MM.1S (cell line): ENCODE measurements around the gene FARP1.

Experiments used
- DNase-seq: peaks from one replicate; pipeline ENCODE4 v3.0.0-alpha.2; 2015
- H2AFZ ChIP-seq: fragments of 300-600 bp; sonication (generic); 2 replicates; pipeline ENCODE4 v1.6.0; 2016; ENCODE audit warnings: antibody characterized with exemption, low read length
- H3F3A ChIP-seq: fragments of 300-600 bp; sonication (generic); 2 replicates; pipeline ENCODE4 v1.6.1; 2016; ENCODE audit warnings: mild to moderate bottlenecking, antibody characterized with exemption, low read length, moderate library complexity, mixed read lengths; ENCODE audit not compliant: insufficient read depth
- H3K27ac ChIP-seq: fragments of 300-600 bp; sonication (generic); 2 replicates; pipeline ENCODE4 v1.5.1; 2016; ENCODE audit warnings: mild to moderate bottlenecking, low read length
- H3K27me3 ChIP-seq: fragments of 300-600 bp; sonication (generic); replicated peaks from 2 replicates; pipeline ENCODE4 v1.6.0; 2016; ENCODE audit warnings: low read length; ENCODE audit not compliant: insufficient read depth
- H3K36me3 ChIP-seq: fragments of 300-600 bp; sonication (generic); replicated peaks from 2 replicates; pipeline ENCODE4 v1.6.1; 2016; ENCODE audit warnings: mild to moderate bottlenecking, low read length, mixed read lengths; ENCODE audit not compliant: insufficient read depth
- H3K4me1 ChIP-seq: fragments of 300-600 bp; sonication (generic); 2 replicates; pipeline ENCODE4 v1.6.1; 2016; ENCODE audit warnings: low read length, mixed read lengths
- H3K4me2 ChIP-seq: fragments of 300-600 bp; sonication (generic); 2 replicates; pipeline ENCODE4 v1.6.0; 2016; ENCODE audit warnings: low read depth, low read length
- H3K4me3 ChIP-seq: fragments of 300-600 bp; sonication (generic); 2 replicates; pipeline ENCODE4 v1.5.1; 2016; ENCODE audit warnings: low read length, mixed read lengths
- H3K79me2 ChIP-seq: fragments of 300-600 bp; sonication (generic); 2 replicates; pipeline ENCODE4 v1.6.1; 2016; ENCODE audit warnings: mixed run types, low read length, mixed read lengths
- H3K9ac ChIP-seq: fragments of 300-600 bp; sonication (generic); 2 replicates; pipeline ENCODE4 v1.6.1; 2016; ENCODE audit warnings: low read length, mixed read lengths
- H3K9me2 ChIP-seq: fragments of 300-600 bp; sonication (generic); replicated peaks from 2 replicates; pipeline ENCODE4 v1.6.1; 2016; ENCODE audit warnings: mild to moderate bottlenecking, low read length, mixed read lengths; ENCODE audit not compliant: insufficient read depth
- H3K9me3 ChIP-seq: fragments of 300-600 bp; sonication (generic); replicated peaks from 2 replicates; pipeline ENCODE4 v1.6.1; 2016; ENCODE audit warnings: mild to moderate bottlenecking, low read length, mixed read lengths; ENCODE audit not compliant: insufficient read depth
- H4K20me1 ChIP-seq: fragments of 300-600 bp; sonication (generic); 2 replicates; pipeline ENCODE4 v1.6.1; 2016; ENCODE audit warnings: mild to moderate bottlenecking, low read length, moderate library complexity, mixed read lengths; ENCODE audit not compliant: insufficient read depth
- EZH2 ChIP-seq: fragments of 300-600 bp; sonication (generic); optimal IDR thresholded peaks from 2 replicates; pipeline ENCODE3; 2017; ENCODE audit warnings: low read depth, mild to moderate bottlenecking, antibody characterized with exemption, low read length, mixed read lengths
- EZH2phosphoT487 ChIP-seq: fragments of 300-600 bp; sonication (generic); IDR thresholded peaks from 2 replicates; pipeline ENCODE4 v1.6.1; 2018; ENCODE audit warnings: antibody characterized with exemption, low read length
- TF ChIP-seq, protein P1 (sequence below): fragments of 300-600 bp; sonication (generic); IDR thresholded peaks from 2 replicates; pipeline ENCODE4 v1.5.1; 2016; ENCODE audit warnings: antibody characterized with exemption, low read length, mixed read lengths

The FARP1 gene

DNA sequence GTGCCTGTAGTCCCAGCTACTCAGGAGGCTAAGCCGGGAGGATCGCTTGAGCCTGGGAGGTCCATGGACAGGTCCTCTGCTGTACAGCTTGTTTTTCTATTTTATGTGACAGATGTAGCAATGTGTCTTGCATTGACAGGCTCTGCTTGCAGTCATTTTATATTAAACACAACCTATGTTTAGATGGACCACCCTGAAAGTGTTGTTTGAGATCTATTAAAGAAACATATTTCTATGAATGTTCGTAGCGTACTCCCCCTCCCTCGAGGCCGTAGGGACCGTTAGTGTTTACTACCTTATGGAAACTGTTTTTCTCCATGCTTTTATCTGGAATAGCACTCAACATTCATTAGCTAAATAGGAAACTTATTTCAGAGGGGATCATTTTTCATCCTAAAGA is 99.1 kb downstream of the FARP1 start:
- no peak overlapping the region for H3K27ac ChIP-seq
- TF ChIP-seq EZH2phosphoT487: no peak
- TF ChIP-seq, protein P1, sequence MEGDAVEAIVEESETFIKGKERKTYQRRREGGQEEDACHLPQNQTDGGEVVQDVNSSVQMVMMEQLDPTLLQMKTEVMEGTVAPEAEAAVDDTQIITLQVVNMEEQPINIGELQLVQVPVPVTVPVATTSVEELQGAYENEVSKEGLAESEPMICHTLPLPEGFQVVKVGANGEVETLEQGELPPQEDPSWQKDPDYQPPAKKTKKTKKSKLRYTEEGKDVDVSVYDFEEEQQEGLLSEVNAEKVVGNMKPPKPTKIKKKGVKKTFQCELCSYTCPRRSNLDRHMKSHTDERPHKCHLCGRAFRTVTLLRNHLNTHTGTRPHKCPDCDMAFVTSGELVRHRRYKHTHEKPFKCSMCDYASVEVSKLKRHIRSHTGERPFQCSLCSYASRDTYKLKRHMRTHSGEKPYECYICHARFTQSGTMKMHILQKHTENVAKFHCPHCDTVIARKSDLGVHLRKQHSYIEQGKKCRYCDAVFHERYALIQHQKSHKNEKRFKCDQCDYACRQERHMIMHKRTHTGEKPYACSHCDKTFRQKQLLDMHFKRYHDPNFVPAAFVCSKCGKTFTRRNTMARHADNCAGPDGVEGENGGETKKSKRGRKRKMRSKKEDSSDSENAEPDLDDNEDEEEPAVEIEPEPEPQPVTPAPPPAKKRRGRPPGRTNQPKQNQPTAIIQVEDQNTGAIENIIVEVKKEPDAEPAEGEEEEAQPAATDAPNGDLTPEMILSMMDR: no peak
- TF ChIP-seq EZH2: no peak
- H3F3A ChIP-seq: no peaks in the 10 kb centered on the region
- H3K27me3 ChIP-seq: no peaks in the 10 kb centered on the region
- H3K36me3 ChIP-seq: no peaks in the 10 kb centered on the region
- no peak overlapping the region for H3K4me2 ChIP-seq
- no peaks in the 10 kb centered on the region for H3K79me2 ChIP-seq
- no peaks in the 10 kb centered on the region for H3K9me3 ChIP-seq
- no peak overlapping the region for H3K9ac ChIP-seq
- no peak for DNase-seq
- H4K20me1 ChIP-seq: no peaks in the 10 kb centered on the region
- H3K9me2 ChIP-seq: no peaks in the 10 kb centered on the region
- H2AFZ ChIP-seq: no peak overlapping the region
- H3K4me3 ChIP-seq: no peak overlapping the region
- H3K4me1 ChIP-seq: no peaks in the 10 kb centered on the region

DNA sequence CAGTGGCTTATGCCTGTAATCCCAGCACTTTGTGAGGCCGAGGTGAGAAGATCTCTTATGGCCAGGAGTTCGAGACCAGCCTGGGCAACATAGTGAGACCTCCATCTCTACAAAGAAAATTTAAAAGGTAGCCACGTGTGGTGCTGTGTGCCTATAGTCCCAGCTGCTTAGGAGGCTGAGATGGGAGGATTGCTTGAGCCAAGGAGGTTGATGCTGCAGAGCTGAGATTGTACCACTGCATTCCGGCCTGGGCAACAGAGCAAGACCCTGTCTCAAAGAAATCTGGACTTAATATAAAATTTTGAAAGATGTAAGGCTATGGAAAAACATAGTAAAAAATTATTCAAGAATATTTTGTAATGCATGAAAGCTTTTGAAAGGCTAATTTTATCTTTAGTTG is 99.5 kb downstream of the FARP1 start:
- no peak overlapping the region for H3K4me2 ChIP-seq
- H4K20me1 ChIP-seq: no peaks in the 10 kb centered on the region
- no peak overlapping the region for H3K4me3 ChIP-seq
- no peak overlapping the region for H3K27ac ChIP-seq
- DNase-seq: no peak
- TF ChIP-seq EZH2 (no peak), EZH2phosphoT487 (no peak)
- TF ChIP-seq, protein P1: no peak
- no peaks in the 10 kb centered on the region for H3F3A ChIP-seq
- no peak overlapping the region for H2AFZ ChIP-seq
- H3K9me3 ChIP-seq: no peaks in the 10 kb centered on the region
- H3K27me3 ChIP-seq: no peaks in the 10 kb centered on the region
- no peak overlapping the region for H3K9ac ChIP-seq
- no peaks in the 10 kb centered on the region for H3K36me3 ChIP-seq
- no peaks in the 10 kb centered on the region for H3K4me1 ChIP-seq
- no peaks in the 10 kb centered on the region for H3K9me2 ChIP-seq
- H3K79me2 ChIP-seq: no peaks in the 10 kb centered on the region

DNA sequence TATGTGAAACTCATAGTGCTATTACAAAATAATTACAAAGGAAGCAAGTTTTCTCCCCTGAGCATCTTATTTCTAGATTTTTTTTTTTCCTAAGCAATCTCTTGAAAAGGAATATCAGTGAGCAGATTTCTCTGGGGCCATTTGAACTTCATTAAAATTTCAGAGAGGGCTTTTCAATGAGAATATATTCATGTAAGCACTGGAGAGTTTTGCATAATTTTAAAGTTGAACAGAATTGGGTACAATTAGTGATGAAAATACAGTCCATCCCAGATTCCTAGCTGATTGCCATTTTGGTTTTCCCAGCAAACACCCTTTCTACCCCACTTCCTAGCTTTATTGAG is 101.0 kb downstream of the FARP1 start:
- H3F3A ChIP-seq: no peaks in the 10 kb centered on the region
- no peak overlapping the region for H3K4me2 ChIP-seq
- H3K36me3 ChIP-seq: no peaks in the 10 kb centered on the region
- no peaks in the 10 kb centered on the region for H4K20me1 ChIP-seq
- H3K27ac ChIP-seq: no peak overlapping the region
- H3K4me3 ChIP-seq: no peak overlapping the region
- H3K9ac ChIP-seq: no peak overlapping the region
- H3K9me2 ChIP-seq: no peaks in the 10 kb centered on the region
- no peak overlapping the region for H2AFZ ChIP-seq
- H3K9me3 ChIP-seq: no peaks in the 10 kb centered on the region
- no peaks in the 10 kb centered on the region for H3K4me1 ChIP-seq
- no peaks in the 10 kb centered on the region for H3K27me3 ChIP-seq
- no peaks in the 10 kb centered on the region for H3K79me2 ChIP-seq
- DNase-seq: no peak
- TF ChIP-seq EZH2phosphoT487 (no peak), EZH2 (no peak)
- TF ChIP-seq, protein P1: no peak
